ENCODE measurements around the gene ABCA7. TPM values are rescaled to one million over a fixed set of nuclear protein-coding genes. Genes with fewer than 3 reads are reported as not detected.
A peak's percentile ranks its signal among the peaks of the same experiment; 100 is the strongest.

ABCA7 gene
- total and polyA plus RNA-seq, 2 of the 13 experiments (the other 11 are each of a cell fraction or from before 2014, with no cell fraction given): 4.4 to 32.4 TPM

- TF ChIP-seq MEIS1 (CRISPR knock-in tag; IDR thresholded peaks at IDR 0.05; ENCODE audit: borderline replicate concordance) (no peak), THRA (CRISPR knock-in tag; IDR thresholded peaks at IDR 0.05; ENCODE audit: borderline replicate concordance) (no peak), ZNF274 (CRISPR knock-in tag; IDR thresholded peaks at IDR 0.05) (no peak), ZSCAN20 (CRISPR knock-in tag; IDR thresholded peaks at IDR 0.05; ENCODE audit: borderline replicate concordance) (0 out of 2 replicates have a peak, but pooled peaks have one; percentile 21), FLYWCH1 (CRISPR knock-in tag; IDR thresholded peaks at IDR 0.05) (peak; percentile 74; the same call in 1 of the 2 replicates), MED1 (CRISPR knock-in tag; IDR thresholded peaks at IDR 0.05) (no peak), ZFP36L2 (CRISPR knock-in tag; IDR thresholded peaks at IDR 0.05) (no peak), TMF1 (CRISPR knock-in tag; IDR thresholded peaks at IDR 0.05; ENCODE audit: low read depth) (0 out of 2 replicates have a peak, but pooled peaks have one; percentile 25), SAP130 (CRISPR knock-in tag; IDR thresholded peaks at IDR 0.05; ENCODE audit: low read depth) (no peak), CAMTA2 (CRISPR knock-in tag; IDR thresholded peaks at IDR 0.05; ENCODE audit: borderline replicate concordance) (0 out of 2 replicates have a peak, but pooled peaks have one; percentile 41), SMAD1 (CRISPR knock-in tag; IDR thresholded peaks at IDR 0.05; ENCODE audit: borderline replicate concordance, low read depth) (no peak), PHF5A (CRISPR knock-in tag; IDR thresholded peaks at IDR 0.05; ENCODE audit: low read depth, unreplicated experiment) (no peak), SRSF1 (optimal IDR thresholded peaks at IDR 0.05; ENCODE audit: low read depth, low read length) (peak; percentile 66), ZNF20 (CRISPR knock-in tag; IDR thresholded peaks at IDR 0.05) (0 out of 2 replicates have a peak, but pooled peaks have one; percentile 45), HNRNPK (IDR thresholded peaks at IDR 0.05; ENCODE audit: low read depth, low read length, poor library complexity, severe bottlenecking) (no peak), ZNF354B (CRISPR knock-in tag; IDR thresholded peaks at IDR 0.05) (peak; percentile 64; the same call in 1 of the 2 replicates), ZNF766 (CRISPR knock-in tag; IDR thresholded peaks at IDR 0.05; ENCODE audit: borderline replicate concordance) (no peak), NCOR1 (IDR thresholded peaks at IDR 0.05; ENCODE audit: borderline replicate concordance, low read length) (no peak), ZNF670 (CRISPR knock-in tag; IDR thresholded peaks at IDR 0.05; ENCODE audit: borderline replicate concordance) (no peak), KLF9 (CRISPR knock-in tag; IDR thresholded peaks at IDR 0.05; ENCODE audit: low read depth) (no peak), NFATC3 (CRISPR knock-in tag; IDR thresholded peaks at IDR 0.05) (no peak), GATA4 (IDR thresholded peaks at IDR 0.05; ENCODE audit: borderline replicate concordance, low read depth) (no peak), ZNF691 (CRISPR knock-in tag; IDR thresholded peaks at IDR 0.05; ENCODE audit: borderline replicate concordance, low read depth) (no peak), ZBTB3 (CRISPR knock-in tag; IDR thresholded peaks at IDR 0.05; ENCODE audit: borderline replicate concordance, low read depth) (no peak), ZNF264 (CRISPR knock-in tag; IDR thresholded peaks at IDR 0.05) (no peak)
- TF ChIP-seq, protein P1, sequence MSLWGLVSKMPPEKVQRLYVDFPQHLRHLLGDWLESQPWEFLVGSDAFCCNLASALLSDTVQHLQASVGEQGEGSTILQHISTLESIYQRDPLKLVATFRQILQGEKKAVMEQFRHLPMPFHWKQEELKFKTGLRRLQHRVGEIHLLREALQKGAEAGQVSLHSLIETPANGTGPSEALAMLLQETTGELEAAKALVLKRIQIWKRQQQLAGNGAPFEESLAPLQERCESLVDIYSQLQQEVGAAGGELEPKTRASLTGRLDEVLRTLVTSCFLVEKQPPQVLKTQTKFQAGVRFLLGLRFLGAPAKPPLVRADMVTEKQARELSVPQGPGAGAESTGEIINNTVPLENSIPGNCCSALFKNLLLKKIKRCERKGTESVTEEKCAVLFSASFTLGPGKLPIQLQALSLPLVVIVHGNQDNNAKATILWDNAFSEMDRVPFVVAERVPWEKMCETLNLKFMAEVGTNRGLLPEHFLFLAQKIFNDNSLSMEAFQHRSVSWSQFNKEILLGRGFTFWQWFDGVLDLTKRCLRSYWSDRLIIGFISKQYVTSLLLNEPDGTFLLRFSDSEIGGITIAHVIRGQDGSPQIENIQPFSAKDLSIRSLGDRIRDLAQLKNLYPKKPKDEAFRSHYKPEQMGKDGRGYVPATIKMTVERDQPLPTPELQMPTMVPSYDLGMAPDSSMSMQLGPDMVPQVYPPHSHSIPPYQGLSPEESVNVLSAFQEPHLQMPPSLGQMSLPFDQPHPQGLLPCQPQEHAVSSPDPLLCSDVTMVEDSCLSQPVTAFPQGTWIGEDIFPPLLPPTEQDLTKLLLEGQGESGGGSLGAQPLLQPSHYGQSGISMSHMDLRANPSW (CRISPR knock-in tag; IDR thresholded peaks at IDR 0.05; ENCODE audit: borderline replicate concordance): no peak
These were observed 12.9 kb upstream of the ABCA7 start (continued) for GRCh38 chr19:1026783-1027649.

Measured in HepG2 (cell line).